Skeletal muscle tissue (tissue), 4 donors: ENCODE measurements around the gene TMC1. TPM values are rescaled to one million over a fixed set of nuclear protein-coding genes. Genes with fewer than 3 reads are reported as not detected.
"Not testable (repeated sequence)": the region's sequence is repeated elsewhere in the genome, so short reads cannot be mapped to it uniquely, and the experiment has no call there.

ENCODE experiments used
- H3K27ac ChIP-seq: one replicate; pipeline ENCODE4 v1.7.0; 2013; ENCODE audit warnings: mild to moderate bottlenecking, low read depth, low read length, inconsistent platforms
- H3K27me3 ChIP-seq, 3 donors: one replicate each; pipeline ENCODE4 v1.7.0; 2013; ENCODE audit warnings: low read length in 3 of 3; ENCODE audit not compliant: control insufficient read depth in 3 of 3, insufficient read depth in 3 of 3
- H3K36me3 ChIP-seq, 3 donors: one replicate each; pipeline ENCODE4 v1.7.0; 2013; ENCODE audit warnings: low read length in 3 of 3; ENCODE audit not compliant: control insufficient read depth in 3 of 3, insufficient read depth in 3 of 3
- H3K4me1 ChIP-seq, 3 donors: one replicate each; pipeline ENCODE4 v1.7.0; 2013; ENCODE audit warnings: low read length in 3 of 3, mild to moderate bottlenecking in 3 of 3; ENCODE audit not compliant: control insufficient read depth in 3 of 3, insufficient read depth in 3 of 3
- H3K4me3 ChIP-seq, 3 donors: one replicate each; pipeline ENCODE4 v1.7.0; 2013; ENCODE audit warnings: low read length in 3 of 3
- H3K9ac ChIP-seq, 3 donors: one replicate each; pipeline ENCODE4 v1.7.0; 2013; ENCODE audit warnings: low read length in 3 of 3, mild to moderate bottlenecking in 3 of 3, moderate library complexity in 2 of 3, low read depth in 1 of 3
- H3K9me3 ChIP-seq, 3 donors: one replicate each; pipeline ENCODE4 v1.7.0; 2013; ENCODE audit warnings: low read length in 3 of 3; ENCODE audit not compliant: control insufficient read depth in 3 of 3
- total RNA-seq: library from RNA; depleted of rRNA; stranded (reverse); fragments of >200 nt; gene quantifications from one replicate; pipeline ENCODE4 v1.2.3, GENCODE V29; 2014
- donor health status: Osteomylitis.

TMC1 gene
- 0.52 TPM for total RNA-seq

DNA sequence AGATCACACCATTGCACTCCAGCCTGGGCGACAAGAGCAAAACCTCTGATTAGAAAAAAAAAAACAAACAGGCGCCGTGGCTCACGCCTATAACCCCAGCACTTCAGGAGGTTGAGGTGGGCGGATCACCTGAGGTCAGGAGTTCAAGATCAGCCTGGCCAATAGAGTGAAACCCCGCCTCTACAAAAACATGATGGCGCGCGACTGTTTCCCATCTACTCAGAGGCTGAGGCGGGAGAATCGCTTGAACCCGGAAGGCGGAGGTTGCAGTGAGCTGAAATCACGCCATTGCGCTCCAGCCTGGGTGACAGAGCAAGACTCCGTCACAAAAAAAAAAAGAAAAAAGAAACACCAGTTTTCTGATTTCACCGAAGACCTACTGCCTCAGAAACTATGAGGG is at the start of gene TMC1:
TSS of gene TMC1 (plus strand) at position 193 of the 400 bp plus-strand sequence. CDS start 127,041 bp downstream, outside the sequence.
- not testable (repeated sequence) for H3K36me3 ChIP-seq, H3K27ac ChIP-seq, H3K9ac ChIP-seq, H3K9me3 ChIP-seq, H3K27me3 ChIP-seq, H3K4me3 ChIP-seq, H3K4me1 ChIP-seq

DNA sequence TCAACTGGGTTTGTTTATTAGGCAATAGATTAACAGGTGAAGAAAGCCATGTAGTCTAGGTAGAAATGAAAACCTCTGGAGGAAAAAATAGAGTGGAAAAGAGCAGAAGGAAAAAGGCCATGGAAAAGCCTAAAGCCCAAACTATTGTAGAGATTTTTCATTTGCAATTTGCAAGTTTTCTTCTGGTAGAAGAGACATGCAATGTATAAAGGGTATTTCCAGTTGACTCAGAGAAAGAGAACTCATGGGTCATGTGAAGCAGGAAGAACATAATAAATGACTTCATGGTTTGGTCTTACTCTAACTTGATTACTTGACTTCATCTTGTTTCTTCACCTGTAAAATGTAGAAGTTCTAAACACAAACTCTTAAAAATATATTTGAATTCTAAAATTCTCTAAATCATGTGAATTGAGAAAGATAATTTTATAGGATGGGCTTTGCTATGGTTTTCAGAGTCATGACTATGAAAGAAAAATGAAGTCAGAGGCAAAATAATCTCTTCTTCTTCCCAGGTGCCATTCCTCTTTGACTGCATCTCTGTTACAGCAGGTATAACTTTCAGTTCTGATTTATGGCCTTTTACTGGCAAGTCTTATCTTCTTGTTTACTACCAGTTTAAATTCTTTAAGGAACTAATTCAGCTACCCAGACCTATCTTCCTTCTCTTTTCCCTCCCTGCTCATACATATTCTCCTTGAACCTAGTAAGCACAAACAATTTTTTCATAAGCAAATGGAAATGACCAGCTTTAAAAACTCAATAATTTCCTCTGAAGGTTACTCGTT is 47.7 kb upstream of the TMC1 start:
- H3K27ac ChIP-seq, result no peak overlapping the region
- no peak overlapping the region for H3K9ac ChIP-seq
- no peak overlapping the region for H3K4me3 ChIP-seq
- peaks cover 4 to 10% (median 6%) of the 10 kb centered on the region in 3 donors for H3K4me1 ChIP-seq
- H3K9me3 ChIP-seq, result no peaks in the 10 kb centered on the region
- H3K27me3 ChIP-seq, result no peaks in the 10 kb centered on the region
- no peaks in the 10 kb centered on the region for H3K36me3 ChIP-seq

DNA sequence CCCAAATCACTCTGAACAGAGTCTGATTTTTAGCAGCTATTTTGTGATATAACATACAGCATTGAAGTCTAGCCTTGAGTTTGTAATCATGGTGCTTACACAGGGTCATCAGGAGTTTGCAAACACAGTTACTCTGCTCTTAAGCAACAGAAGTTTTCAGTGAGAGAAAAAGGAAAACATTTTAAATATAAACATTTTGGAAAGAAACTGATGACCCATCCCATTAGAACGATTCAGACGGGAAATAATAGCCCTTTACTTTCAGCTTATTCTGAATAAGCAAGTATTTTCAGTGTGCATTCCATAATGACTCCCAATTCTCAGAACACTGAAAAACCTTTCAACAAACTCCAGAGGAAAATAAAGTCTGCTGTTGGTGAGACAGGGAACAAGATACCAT is 46.7 kb upstream of the TMC1 start:
- Histone ChIP-seq H3K9ac (no peak overlapping the region), H3K36me3 (no peaks in the 10 kb centered on the region), H3K27me3 (no peaks in the 10 kb centered on the region), H3K9me3 (no peaks in the 10 kb centered on the region), H3K27ac (no peak overlapping the region), H3K4me3 (no peak overlapping the region), H3K4me1 (peaks cover 4 to 10% (median 6%) of the 10 kb centered on the region in 3 donors)

DNA sequence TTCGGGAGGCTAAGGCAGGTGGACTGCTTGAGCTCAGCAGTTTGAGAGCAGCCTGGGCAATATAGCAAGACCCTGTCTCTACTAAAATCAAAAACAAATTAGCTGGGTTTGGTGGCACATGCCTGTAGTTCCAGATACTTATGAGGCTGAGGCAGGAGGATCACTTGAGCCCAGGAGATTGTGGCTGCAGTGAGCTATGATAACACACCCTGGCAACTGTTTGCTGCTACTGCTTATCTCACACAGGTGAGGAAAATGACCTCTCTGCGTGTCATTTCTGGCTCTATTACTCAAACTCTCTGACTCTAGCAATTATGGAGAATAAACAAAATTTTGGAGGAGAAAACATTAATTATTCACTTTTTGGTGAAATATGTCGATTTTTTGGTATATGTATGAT is 45.3 kb upstream of the TMC1 start:
- Histone ChIP-seq H3K4me1 (peaks cover 4 to 10% (median 6%) of the 10 kb centered on the region in 3 donors), H3K27me3 (no peaks in the 10 kb centered on the region), H3K27ac (no peak overlapping the region), H3K9me3 (no peaks in the 10 kb centered on the region), H3K4me3 (no peak overlapping the region), H3K36me3 (no peaks in the 10 kb centered on the region), H3K9ac (no peak overlapping the region)

DNA sequence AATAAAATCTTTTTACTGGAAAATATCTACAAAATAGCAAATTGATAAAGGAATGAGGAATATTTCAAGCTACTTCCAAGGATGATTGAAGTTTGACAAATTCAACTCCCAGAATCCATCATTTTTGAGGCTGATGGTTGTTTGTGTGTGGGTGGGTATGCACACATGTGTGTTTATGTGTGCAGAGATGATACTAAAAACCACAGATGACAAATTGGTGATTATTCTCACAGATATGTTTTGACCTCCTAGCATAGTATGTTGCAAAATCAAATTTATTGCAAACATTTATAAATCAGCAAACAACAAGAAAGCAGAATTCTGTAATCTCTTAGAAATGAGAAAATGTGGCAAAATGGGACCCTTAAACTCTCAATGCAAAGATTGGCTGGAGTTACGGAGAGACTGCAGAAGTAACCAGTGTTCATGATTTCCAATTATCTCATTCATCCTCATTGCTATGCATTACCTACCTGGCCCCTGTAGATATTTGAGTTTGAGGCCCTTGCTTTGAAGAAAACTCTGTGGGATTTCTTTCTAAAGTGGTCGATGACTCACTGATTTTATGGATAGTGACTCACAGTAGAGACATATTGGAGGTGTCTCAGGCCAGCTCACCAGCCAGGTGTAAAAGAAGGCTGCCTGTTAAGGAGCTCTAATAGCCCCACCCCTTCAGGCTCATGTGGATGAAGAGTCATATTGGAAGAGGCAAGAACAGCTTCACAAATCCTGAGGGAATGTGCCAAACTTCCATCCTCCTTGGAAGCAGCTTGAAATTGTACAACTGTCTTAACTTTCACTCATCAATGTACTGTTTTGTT is 44.6 kb upstream of the TMC1 start:
- H3K9me3 ChIP-seq, result no peaks in the 10 kb centered on the region
- H3K36me3 ChIP-seq, result no peaks in the 10 kb centered on the region
- H3K4me1 ChIP-seq, result peaks cover 4 to 10% (median 6%) of the 10 kb centered on the region in 3 donors
- H3K27me3 ChIP-seq, result no peaks in the 10 kb centered on the region
- H3K27ac ChIP-seq, result no peak overlapping the region
- no peak overlapping the region for H3K4me3 ChIP-seq
- H3K9ac ChIP-seq, result no peak overlapping the region

DNA sequence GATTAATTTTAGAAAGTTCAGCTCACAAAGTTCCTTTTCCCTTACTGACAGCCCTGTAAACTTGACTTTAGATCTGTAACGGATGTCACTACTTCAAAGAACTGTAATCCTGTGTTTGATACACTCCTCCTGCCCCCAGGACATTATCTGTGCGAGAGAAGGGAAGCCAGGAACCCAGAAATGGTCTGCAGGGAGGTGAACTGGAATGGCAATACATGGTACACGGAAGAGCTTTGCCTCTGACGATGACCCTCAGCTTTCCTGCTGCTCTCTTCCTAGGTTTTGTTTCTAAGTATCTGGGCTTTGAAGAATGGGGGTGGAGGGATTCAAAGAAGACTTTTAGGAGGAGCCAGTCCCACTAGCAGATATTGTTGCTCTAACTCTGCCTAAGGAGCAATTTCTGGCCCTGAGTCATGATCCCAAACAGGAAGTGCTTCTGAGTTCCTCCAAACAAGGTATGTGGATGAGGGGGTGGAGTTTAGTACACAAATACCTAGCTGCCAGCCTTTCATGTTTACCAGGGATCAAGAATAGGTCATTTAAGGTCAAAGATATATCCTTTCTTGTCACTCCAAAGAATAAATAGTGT is 43.4 kb upstream of the TMC1 start:
- Histone ChIP-seq H3K27me3 (no peaks in the 10 kb centered on the region), H3K4me3 (no peak overlapping the region), H3K9me3 (no peaks in the 10 kb centered on the region), H3K36me3 (no peaks in the 10 kb centered on the region), H3K9ac (peak overlapping the region in 1 of 3 donors; percentile 10), H3K4me1 (peaks cover 4 to 10% (median 6%) of the 10 kb centered on the region in 3 donors), H3K27ac (peak overlapping the region; percentile 45)

DNA sequence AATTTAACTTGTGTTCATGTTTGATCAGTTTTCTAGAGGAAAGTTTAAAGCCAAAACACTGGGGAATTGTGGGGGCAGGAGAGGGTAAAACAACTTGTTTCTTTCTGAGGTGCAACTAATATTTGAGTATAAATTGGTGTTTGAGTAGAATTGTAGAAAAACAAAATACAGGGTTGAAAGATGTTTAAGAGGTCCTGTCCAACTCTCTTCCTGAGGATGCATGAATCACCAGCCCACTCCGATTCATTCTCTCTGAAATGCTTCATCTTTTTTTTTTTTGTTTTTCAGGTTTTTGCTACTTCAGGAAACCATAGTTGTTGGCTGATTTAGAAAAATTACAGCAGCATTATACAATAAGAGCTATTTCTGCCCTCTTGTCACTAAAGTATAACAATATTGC is 42.4 kb upstream of the TMC1 start:
- Histone ChIP-seq H3K27ac (no peak overlapping the region), H3K27me3 (no peaks in the 10 kb centered on the region), H3K36me3 (no peaks in the 10 kb centered on the region), H3K9me3 (no peaks in the 10 kb centered on the region), H3K4me1 (peaks cover 4 to 10% (median 6%) of the 10 kb centered on the region in 3 donors), H3K4me3 (no peak overlapping the region), H3K9ac (no peak overlapping the region)

DNA sequence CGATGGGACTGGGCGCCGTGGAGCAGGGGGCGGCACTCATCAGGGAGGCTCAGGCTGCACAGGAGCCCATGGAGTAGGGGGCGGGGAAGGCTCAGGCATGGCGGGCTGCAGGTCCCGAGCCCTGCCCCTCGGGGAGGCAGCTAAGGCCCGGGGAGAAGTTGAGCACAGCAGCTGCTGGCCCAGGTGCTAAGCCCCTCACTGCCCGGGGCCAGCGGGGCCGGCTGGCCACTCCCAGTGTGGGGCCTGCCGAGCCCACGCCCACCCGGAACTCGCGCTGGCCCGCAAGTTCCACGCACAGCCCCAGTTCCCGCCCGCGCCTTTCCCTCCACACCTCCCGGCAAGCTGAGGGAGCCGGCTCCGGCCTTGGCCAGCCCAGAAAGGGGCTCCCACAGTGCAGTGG is 41.1 kb upstream of the TMC1 start:
- H3K27ac ChIP-seq, H3K27me3 ChIP-seq, H3K36me3 ChIP-seq, H3K4me3 ChIP-seq, H3K9ac ChIP-seq, H3K9me3 ChIP-seq: not testable (repeated sequence)
- H3K4me1 ChIP-seq, result peaks cover 4 to 10% (median 6%) of the 10 kb centered on the region in 3 donors

DNA sequence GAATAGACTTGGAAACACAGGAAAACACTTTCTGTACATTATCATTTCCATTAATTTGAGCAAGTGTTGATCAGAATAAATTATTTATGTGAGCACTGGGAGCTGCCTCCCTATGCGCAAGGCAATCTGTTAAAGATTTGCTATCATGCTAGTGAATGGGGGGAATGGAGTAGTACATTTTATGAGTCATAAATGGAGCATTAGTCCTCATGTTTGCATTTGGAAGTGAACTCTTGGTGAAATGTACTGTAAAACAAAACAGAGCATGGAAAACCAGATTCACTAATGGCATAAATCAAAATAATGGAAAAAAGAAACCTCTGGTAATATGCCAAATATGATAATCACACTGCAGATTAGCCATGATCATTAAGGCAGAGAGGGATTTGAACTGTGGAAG is 40.5 kb upstream of the TMC1 start:
- H3K27ac ChIP-seq, result no peak overlapping the region
- no peak overlapping the region for H3K4me3 ChIP-seq
- no peaks in the 10 kb centered on the region for H3K36me3 ChIP-seq
- H3K4me1 ChIP-seq, result peaks cover 4 to 10% (median 6%) of the 10 kb centered on the region in 3 donors
- no peaks in the 10 kb centered on the region for H3K9me3 ChIP-seq
- no peaks in the 10 kb centered on the region for H3K27me3 ChIP-seq
- no peak overlapping the region for H3K9ac ChIP-seq
